Ascending aorta (tissue), 2 donors: ENCODE results near the gene TCP1. TPM values are rescaled to one million over a fixed set of nuclear protein-coding genes. Genes with fewer than 3 reads are reported as not detected.
"Not testable (repeated sequence)": the region's sequence is repeated elsewhere in the genome, so short reads cannot be mapped to it uniquely, and the experiment has no call there.

ENCODE experiments used
- DNase-seq, 2 donors: peaks; one replicate each; pipeline ENCODE4 v3.0.0-alpha.2; 2019; ENCODE audit warnings: low spot score in 2 of 2
- H3K27ac ChIP-seq, 2 donors: fragments of 200-600 bp; sonication (generic); one replicate each; pipeline ENCODE4 v1.5.1; 2016 to 2017; ENCODE audit warnings: mild to moderate bottlenecking in 1 of 2
- H3K27me3 ChIP-seq: fragments of 200-600 bp; sonication (generic); one replicate; pipeline ENCODE4 v1.5.1; 2017
- H3K36me3 ChIP-seq, 2 donors: fragments of 200-600 bp; sonication (generic); one replicate each; pipeline ENCODE4 v1.5.1; 2016
- H3K4me1 ChIP-seq, 2 donors: fragments of 200-600 bp; sonication (generic); one replicate each; pipeline ENCODE4 v1.5.1; 2016 to 2017; ENCODE audit warnings: mild to moderate bottlenecking in 1 of 2
- H3K4me3 ChIP-seq, 2 donors: fragments of 200-600 bp; sonication (generic); one replicate each; pipeline ENCODE4 v1.5.1; 2016 to 2017; ENCODE audit warnings: mild to moderate bottlenecking in 1 of 2
- H3K9me3 ChIP-seq, 2 donors: fragments of 200-600 bp; sonication (generic); one replicate each; pipeline ENCODE4 v1.5.1; 2016
- CTCF ChIP-seq, 3 experiments: fragments of 200-600 bp in 2 of 3; fragments of 450-650 bp in 1 of 3; sonication (generic) in 2 of 3; IDR thresholded peaks; one replicate each; pipeline ENCODE4 v1.5.1; 2016 to 2019; ENCODE audit warnings: antibody characterized with exemption in 3 of 3, mild to moderate bottlenecking in 1 of 3, moderate library complexity in 1 of 3
- intact Hi-C: fragments of 100-400 bp; cut with DNase I; formaldehyde crosslinking; loops from one replicate; pipeline ENCODE4 v1.15.1; 2023
- total RNA-seq: library from RNA; depleted of rRNA; stranded (reverse); fragments of >200 nt; gene quantifications from one replicate; pipeline ENCODE4 v1.1.0, GENCODE V29; 2016

Gene TCP1
- total RNA-seq, 1 donor from 2014 or later, result 46.7 TPM

- H3K4me1 ChIP-seq, result peaks cover 0 to under 1% of the 10 kb centered on the region in 2 donors
- no peak for TF ChIP-seq CTCF (IDR thresholded peaks at IDR 0.05)
- H3K4me3 ChIP-seq, result no peak overlapping the region
- no peak for DNase-seq
- no peak overlapping the region for H3K27ac ChIP-seq
- intact Hi-C loops, result no loop called here
- H3K9me3 ChIP-seq, result no peaks in the 10 kb centered on the region
- H3K27me3 ChIP-seq, result no peaks in the 10 kb centered on the region
- H3K36me3 ChIP-seq, result no peaks in the 10 kb centered on the region
These were observed 38.7 kb upstream of the TCP1 start for GRCh38 chr6:159828074-159828473.

DNA sequence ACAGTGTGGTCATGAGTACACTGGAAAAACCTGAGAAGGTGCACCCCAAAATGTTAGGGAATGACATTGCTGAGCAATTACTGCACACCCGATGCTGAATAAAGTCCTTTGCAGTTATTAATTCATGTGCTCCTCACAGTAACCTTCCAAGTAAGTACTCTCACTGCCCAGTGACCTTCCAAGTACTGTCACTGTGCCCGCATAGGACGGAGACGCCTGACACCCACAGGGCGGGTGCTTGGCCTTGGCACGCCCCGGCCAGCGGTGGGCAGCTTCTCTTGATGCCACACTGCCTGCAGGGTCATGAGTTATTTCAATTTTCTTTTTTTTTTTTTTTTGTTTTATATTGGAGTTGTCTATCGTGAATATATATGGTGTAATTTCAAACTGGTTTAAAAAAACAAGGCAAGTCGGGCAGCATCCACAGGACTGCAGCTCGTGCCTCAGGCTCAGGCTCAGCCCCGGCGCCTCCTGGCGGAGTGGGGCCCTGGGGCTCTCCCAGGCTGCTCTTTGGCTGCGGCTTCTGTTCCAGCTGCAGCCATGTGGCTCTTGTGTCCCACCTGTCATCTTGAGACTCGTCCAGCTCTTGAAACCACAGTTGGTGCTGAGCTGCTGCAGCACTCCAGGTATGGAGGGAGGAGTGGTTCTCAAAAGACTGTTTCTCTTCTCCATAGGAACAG is 37.7 kb upstream of the TCP1 start:
- DNase-seq, result no peak
- H3K27me3 ChIP-seq, result no peaks in the 10 kb centered on the region
- H3K27ac ChIP-seq, result no peak overlapping the region
- no peaks in the 10 kb centered on the region for H3K36me3 ChIP-seq
- H3K4me1 ChIP-seq, result no peaks in the 10 kb centered on the region
- no peak overlapping the region for H3K4me3 ChIP-seq
- intact Hi-C loops, result no loop called here
- H3K9me3 ChIP-seq, result no peaks in the 10 kb centered on the region
- no peak for TF ChIP-seq CTCF (IDR thresholded peaks at IDR 0.05)

DNA sequence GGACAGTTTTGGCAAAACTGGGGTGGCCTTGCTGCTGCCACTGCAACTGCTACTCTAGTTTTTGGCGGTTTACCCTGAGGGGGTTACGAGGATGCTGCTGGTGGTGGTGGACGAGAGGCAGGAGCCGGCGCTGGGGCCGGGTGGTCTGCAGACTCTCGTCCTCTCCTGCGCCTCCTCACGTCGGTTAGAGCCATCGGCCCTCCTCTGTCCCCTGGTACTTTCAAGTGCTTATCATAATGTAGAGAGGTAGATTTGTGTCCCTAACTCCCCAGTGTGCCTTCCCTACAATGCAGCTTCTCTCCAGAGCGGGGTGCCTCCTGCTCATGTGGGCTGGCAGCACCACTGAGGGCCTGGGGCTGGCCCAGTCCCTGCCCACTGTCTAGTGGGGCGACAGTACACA is 36.6 kb upstream of the TCP1 start:
- no peaks in the 10 kb centered on the region for H3K9me3 ChIP-seq
- no peak for DNase-seq
- no peak overlapping the region for H3K4me3 ChIP-seq
- no peak overlapping the region for H3K27ac ChIP-seq
- intact Hi-C loops, result no loop called here
- H3K4me1 ChIP-seq, result no peaks in the 10 kb centered on the region
- no peaks in the 10 kb centered on the region for H3K27me3 ChIP-seq
- H3K36me3 ChIP-seq, result no peaks in the 10 kb centered on the region
- TF ChIP-seq CTCF (IDR thresholded peaks at IDR 0.05), result no peak

DNA sequence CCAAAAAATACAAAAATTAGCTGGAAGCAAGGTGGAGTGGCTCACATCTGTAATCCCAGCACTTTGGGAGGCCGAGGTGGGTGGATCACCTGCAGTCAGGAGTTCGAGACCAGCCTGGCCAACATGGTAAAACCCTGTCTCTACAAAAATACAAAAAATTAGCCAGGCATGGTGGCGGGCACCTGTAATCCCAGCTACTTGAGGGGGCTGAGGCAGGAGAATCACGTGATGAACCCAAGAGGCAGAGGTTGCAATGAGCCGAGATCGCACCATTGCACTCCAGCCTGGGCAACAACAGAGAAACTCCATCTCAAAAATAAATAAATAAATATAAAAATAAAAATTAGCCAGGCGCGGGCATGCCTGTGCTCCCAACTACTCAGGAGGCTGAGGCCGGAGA is 35.3 kb upstream of the TCP1 start:
- DNase-seq, result not testable (repeated sequence)

DNA sequence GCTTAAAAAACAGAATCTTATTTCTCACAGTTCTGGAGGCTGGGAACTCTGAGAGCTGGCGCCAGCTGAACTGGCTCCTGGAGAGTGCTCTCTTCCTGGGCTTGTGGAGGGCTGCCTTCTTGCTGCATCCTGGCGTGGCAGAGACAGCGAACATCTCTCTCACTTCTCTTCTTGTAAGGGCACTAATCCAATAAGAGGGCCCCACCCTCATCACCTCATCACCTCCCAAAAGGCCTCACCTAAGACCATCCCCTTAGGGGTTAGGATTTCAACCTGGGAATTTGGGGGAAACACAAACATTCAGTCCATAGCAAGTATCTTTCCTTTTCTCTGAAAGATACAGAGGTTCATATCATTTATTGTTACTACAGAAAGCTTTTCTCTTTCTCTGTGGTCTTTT is 34.6 kb upstream of the TCP1 start:
- no peak overlapping the region for H3K27ac ChIP-seq
- no peaks in the 10 kb centered on the region for H3K36me3 ChIP-seq
- intact Hi-C loops, result no loop called here
- TF ChIP-seq CTCF (IDR thresholded peaks at IDR 0.05), result no peak
- H3K4me3 ChIP-seq, result no peak overlapping the region
- no peaks in the 10 kb centered on the region for H3K27me3 ChIP-seq
- no peak for DNase-seq
- H3K9me3 ChIP-seq, result no peaks in the 10 kb centered on the region
- H3K4me1 ChIP-seq, result no peaks in the 10 kb centered on the region

More for the DNA sequence above, 35.3 kb upstream of the TCP1 start:
- H3K9me3 ChIP-seq, H3K4me1 ChIP-seq, intact Hi-C loops, H3K4me3 ChIP-seq, H3K36me3 ChIP-seq, H3K27ac ChIP-seq, H3K27me3 ChIP-seq: not testable (repeated sequence)

DNA sequence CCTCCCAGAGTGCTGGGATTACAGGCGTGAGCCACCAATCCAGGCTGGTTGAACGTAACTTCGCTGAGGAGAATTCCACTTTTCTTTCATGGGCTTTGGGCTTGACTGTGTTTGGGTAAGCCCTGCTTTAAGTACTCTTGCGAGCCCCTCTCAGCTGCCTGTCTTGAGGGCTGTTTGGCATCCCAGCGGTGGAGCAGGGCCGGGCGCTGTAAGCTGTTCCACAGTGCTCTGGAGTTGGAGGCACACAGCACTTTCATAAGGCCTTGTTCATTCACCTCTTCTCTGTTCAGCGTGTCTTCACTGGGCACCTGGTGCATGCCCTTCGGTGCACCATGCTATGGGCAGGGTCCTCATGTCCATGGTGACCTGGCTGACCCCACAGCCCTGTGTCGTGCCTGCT is 32.3 kb upstream of the TCP1 start:
- Histone ChIP-seq H3K27me3 (no peaks in the 10 kb centered on the region), H3K4me3 (no peak overlapping the region), H3K9me3 (no peaks in the 10 kb centered on the region), H3K27ac (no peak overlapping the region), H3K4me1 (no peaks in the 10 kb centered on the region), H3K36me3 (no peaks in the 10 kb centered on the region)
- intact Hi-C loops, result no loop called here
- no peak for DNase-seq
- TF ChIP-seq CTCF (IDR thresholded peaks at IDR 0.05), result no peak
